Panc1 (cell line): Measurements from ENCODE around the gene ADGRF5.

Experiments
- CTCF ChIP-seq: fragments of 450-650 bp; IDR thresholded peaks from 2 replicates; pipeline ENCODE4 v1.5.1; 2017; ENCODE audit warnings: mild to moderate bottlenecking
- POLR2AphosphoS5 ChIP-seq: IDR thresholded peaks from 2 replicates; pipeline ENCODE4 v1.6.1; 2012; ENCODE audit warnings: mild to moderate bottlenecking, low read depth, low read length, moderate library complexity
- REST ChIP-seq, 2 experiments: IDR thresholded peaks; 2 replicates each; pipeline ENCODE4 v1.6.1; 2011 to 2012; ENCODE audit warnings: low read depth in 2 of 2, control low read depth in 1 of 2, low read length in 1 of 2, mild to moderate bottlenecking in 1 of 2, moderate library complexity in 1 of 2; ENCODE audit not compliant: insufficient read depth in 1 of 2

- TF ChIP-seq CTCF (no peak), POLR2AphosphoS5 (no peak), REST (IDR thresholded peaks at IDR 0.05; ENCODE audit: insufficient read depth in 1 of 2, low read depth in 2 of 2, low read length in 1 of 2) (no peak)
Measured at GRCh38 chr6:46895930-46896329, 25.8 kb downstream of the ADGRF5 start.
